IMR-90 (cell line): ENCODE data around the gene SYT3. TPM values are rescaled to one million over a fixed set of nuclear protein-coding genes. Genes with fewer than 3 reads are reported as not detected.

Experiments used
- ATAC-seq: fragments of 200-7000 bp; cut with Tn5 transposase; 2 replicates; pipeline ENCODE4 v1.9.1; 2020; ENCODE audit warnings: low read depth, mild to moderate bottlenecking, moderate library complexity
- BruUV-seq: library from RNA; stranded (reverse); fragments of 400-500 nt; replicated peaks from 2 replicates; lab custom pipeline; 2021; lab: Mats Ljungman, UMichigan
- CTCF ChIA-PET: fragments of 300-600 bp; formaldehyde crosslinking; extraction: SDS; loops from one replicate; lab custom pipeline; 2021; ENCODE audit warnings: antibody characterized with exemption; lab: Yijun Ruan, JAX
- POLR2A ChIA-PET: fragments of 300-600 bp; sonication (Branson Sonifier 250); formaldehyde crosslinking; loops from one replicate; lab custom pipeline; 2022; ENCODE audit warnings: antibody characterized with exemption; ENCODE audit not compliant: unreplicated experiment; lab: Charles Lee
- DNase-seq: peaks from one replicate; pipeline ENCODE4 v3.0.0; 2013
- H2AFZ ChIP-seq: replicated peaks from 2 replicates; pipeline ENCODE3; 2013; ENCODE audit warnings: low read length, mild to moderate bottlenecking; ENCODE audit not compliant: poor library complexity
- H2AK5ac ChIP-seq: 2 replicates; pipeline ENCODE4 v1.6.1; 2013; ENCODE audit warnings: low read depth, low read length, inconsistent platforms
- H2AK9ac ChIP-seq: replicated peaks from 2 replicates; pipeline ENCODE3; 2013; ENCODE audit warnings: mild to moderate bottlenecking, low read depth, low read length, moderate library complexity; ENCODE audit not compliant: poor library complexity
- H2BK120ac ChIP-seq: 2 replicates; pipeline ENCODE4 v1.6.1; 2013; ENCODE audit warnings: low read depth, low read length, inconsistent platforms
- H2BK15ac ChIP-seq: 3 replicates; pipeline ENCODE4 v1.6.1; 2013; ENCODE audit warnings: low read depth, low read length, inconsistent platforms
- H2BK20ac ChIP-seq: 2 replicates; pipeline ENCODE4 v1.6.1; 2013; ENCODE audit warnings: low read depth, mild to moderate bottlenecking, inconsistent platforms, low read length, moderate library complexity
- H2BK5ac ChIP-seq: 2 replicates; pipeline ENCODE4 v1.6.1; 2013; ENCODE audit warnings: mild to moderate bottlenecking, low read depth, low read length, inconsistent platforms; ENCODE audit not compliant: poor library complexity, severe bottlenecking
- H3K14ac ChIP-seq: replicated peaks from 2 replicates; pipeline ENCODE4 v1.6.1; 2013; ENCODE audit warnings: low read depth, low read length, inconsistent platforms
- H3K18ac ChIP-seq: 2 replicates; pipeline ENCODE4 v1.6.1; 2013; ENCODE audit warnings: low read depth, low read length, control low read depth
- H3K23ac ChIP-seq: 2 replicates; pipeline ENCODE4 v1.6.1; 2013; ENCODE audit warnings: low read depth, low read length, inconsistent platforms
- H3K27ac ChIP-seq: 2 replicates; pipeline ENCODE4 v1.5.1; 2013; ENCODE audit warnings: mild to moderate bottlenecking, control low read depth, low read length; ENCODE audit not compliant: insufficient read depth
- H3K27me3 ChIP-seq: 2 replicates; pipeline ENCODE4 v1.6.1; 2013; ENCODE audit warnings: low read length; ENCODE audit not compliant: control insufficient read depth, insufficient read depth
- H3K36me3 ChIP-seq: 2 replicates; pipeline ENCODE4 v1.6.1; 2013; ENCODE audit warnings: low read length, mixed read lengths; ENCODE audit not compliant: control insufficient read depth, insufficient read depth
- H3K4ac ChIP-seq: 2 replicates; pipeline ENCODE4 v1.6.1; 2013; ENCODE audit warnings: low read depth, low read length, inconsistent platforms
- H3K4me1 ChIP-seq: 2 replicates; pipeline ENCODE4 v1.6.1; 2013; ENCODE audit warnings: low read length, mixed read lengths; ENCODE audit not compliant: control insufficient read depth, insufficient read depth
- H3K4me2 ChIP-seq: 2 replicates; pipeline ENCODE4 v1.6.1; 2013; ENCODE audit warnings: low read depth, mild to moderate bottlenecking, control low read depth, low read length, moderate library complexity
- H3K4me3 ChIP-seq: 2 replicates; pipeline ENCODE4 v1.5.1; 2013; ENCODE audit warnings: low read depth, mild to moderate bottlenecking, control low read depth, low read length, moderate library complexity; ENCODE audit not compliant: insufficient read depth
- H3K56ac ChIP-seq: 2 replicates; pipeline ENCODE4 v1.6.1; 2013; ENCODE audit warnings: low read length, inconsistent platforms; ENCODE audit not compliant: insufficient read depth; ENCODE audit errors: extremely low read depth
- H3K79me1 ChIP-seq, 2 experiments: 2 replicates each; pipeline ENCODE4 v1.6.1; 2013; ENCODE audit warnings: low read length in 2 of 2, inconsistent platforms in 1 of 2, low read depth in 1 of 2
- H3K9ac ChIP-seq: 2 replicates; pipeline ENCODE4 v1.6.1; 2013; ENCODE audit warnings: low read depth, low read length, control low read depth
- H3K9me1 ChIP-seq: 2 replicates; pipeline ENCODE4 v1.6.1; 2013; ENCODE audit warnings: low read length, inconsistent platforms; ENCODE audit not compliant: insufficient read depth
- H3K9me3 ChIP-seq: 2 replicates; pipeline ENCODE4 v1.6.1; 2013; ENCODE audit warnings: low read length; ENCODE audit not compliant: control insufficient read depth, insufficient read depth
- H4K20me1 ChIP-seq: 2 replicates; pipeline ENCODE4 v1.6.1; 2013; ENCODE audit warnings: low read length, inconsistent platforms; ENCODE audit not compliant: insufficient read depth
- H4K5ac ChIP-seq: 2 replicates; pipeline ENCODE4 v1.6.1; 2013; ENCODE audit warnings: mild to moderate bottlenecking, low read depth, low read length, control low read depth
- H4K8ac ChIP-seq, 2 experiments: 2 replicates each; pipeline ENCODE4 v1.6.1; 2013; ENCODE audit warnings: low read depth in 2 of 2, low read length in 2 of 2, control low read depth in 1 of 2, inconsistent platforms in 1 of 2
- H4K91ac ChIP-seq: 2 replicates; pipeline ENCODE4 v1.6.1; 2013; ENCODE audit warnings: low read depth, low read length, inconsistent platforms; ENCODE audit not compliant: insufficient read depth
- BHLHE40 ChIP-seq: fragments of 150-350 bp; IDR thresholded peaks from 2 replicates; pipeline ENCODE4 v1.6.1; 2016; ENCODE audit warnings: mild to moderate bottlenecking, low read depth, low read length
- CEBPB ChIP-seq: IDR thresholded peaks from 2 replicates; pipeline ENCODE4 v1.6.1; 2012; ENCODE audit warnings: low read depth, low read length, improper control_type of control experiment
- CHD1 ChIP-seq: IDR thresholded peaks from 2 replicates; pipeline ENCODE4 v1.6.1; 2012; ENCODE audit warnings: low read depth, low read length, improper control_type of control experiment
- FOS ChIP-seq: fragments of 150-350 bp; IDR thresholded peaks from 2 replicates; pipeline ENCODE4 v1.6.1; 2016; ENCODE audit warnings: low read depth, low read length
- MAFK ChIP-seq: IDR thresholded peaks from 2 replicates; pipeline ENCODE4 v1.6.1; 2012; ENCODE audit warnings: low read depth, low read length, improper control_type of control experiment
- MAZ ChIP-seq: IDR thresholded peaks from 2 replicates; pipeline ENCODE4 v1.6.1; 2012; ENCODE audit warnings: low read depth, mild to moderate bottlenecking, low read length, improper control_type of control experiment, moderate library complexity, borderline replicate concordance
- MXI1 ChIP-seq: IDR thresholded peaks from 2 replicates; pipeline ENCODE4 v1.6.1; 2012; ENCODE audit warnings: low read depth, mild to moderate bottlenecking, low read length, moderate library complexity, borderline replicate concordance
- NFE2L2 ChIP-seq: fragments of 150-350 bp; IDR thresholded peaks from 2 replicates; pipeline ENCODE4 v1.6.1; 2016; ENCODE audit warnings: low read depth, mild to moderate bottlenecking, low read length
- POLR2A ChIP-seq: IDR thresholded peaks from 2 replicates; pipeline ENCODE4 v1.6.1; 2012; ENCODE audit warnings: mild to moderate bottlenecking, low read depth, low read length
- RAD21 ChIP-seq: IDR thresholded peaks from 2 replicates; pipeline ENCODE4 v1.6.1; 2012; ENCODE audit warnings: low read length, improper control_type of control experiment
- RCOR1 ChIP-seq: IDR thresholded peaks from 2 replicates; pipeline ENCODE4 v1.6.1; 2012; ENCODE audit warnings: mild to moderate bottlenecking, low read length, improper control_type of control experiment; ENCODE audit not compliant: insufficient replicate concordance
- RFX5 ChIP-seq: IDR thresholded peaks from 2 replicates; pipeline ENCODE4 v1.8.0; 2012; ENCODE audit warnings: low read depth, mild to moderate bottlenecking, low read length, moderate library complexity
- SMC3 ChIP-seq: fragments of 150-350 bp; IDR thresholded peaks from 2 replicates; pipeline ENCODE4 v1.6.1; 2016; ENCODE audit warnings: low read depth, mild to moderate bottlenecking, antibody characterized with exemption, low read length, moderate library complexity
- WGBS, 2 experiments: methylation state at CpG; one replicate each; pipeline versions ENCODE4 v1.1.5 to v1.1.7; 2013; ENCODE audit warnings: missing lambda C conversion rate in 2 of 2; ENCODE audit not compliant: insufficient read length in 1 of 2; ENCODE audit errors: extremely low coverage in 2 of 2; 5-methylcytosine and 5-hydroxymethylcytosine counted together
- dilution Hi-C: fragments of 300-500 bp; cut with HindIII; formaldehyde crosslinking; loops from one replicate; pipeline ENCODE4 v1.14.3; 2018; ENCODE audit warnings: low sequenced_read_pairs; ENCODE audit not compliant: unreplicated experiment
- in situ Hi-C: fragments of 300-500 bp; cut with MboI; formaldehyde crosslinking; loops from 3 replicates; pipeline ENCODE4 v1.14.3; 2019; ENCODE audit warnings: low sequenced_read_pairs, inconsistent platforms, mixed read lengths
- intact Hi-C: fragments of 100-400 bp; cut with micrococcal nuclease; formaldehyde crosslinking; loops from 2 replicates; pipeline ENCODE4 v1.10.0; 2022
- polyA plus RNA-seq, 3 experiments: library from polyadenylated mRNA; depleted of rRNA; stranded (reverse); fragments of >200 nt; gene quantifications; 2 replicates each; pipeline ENCODE4 v1.2.3, GENCODE V29; 2012; ENCODE audit warnings: low replicate concordance in 1 of 3
- total RNA-seq: library from RNA; depleted of rRNA; stranded (reverse); fragments of >200 nt; gene quantifications from 2 replicates; pipeline ENCODE4 v1.2.3, GENCODE V29; 2012
- TF ChIP-seq, protein P1 (sequence below): fragments of 150-350 bp; IDR thresholded peaks from 2 replicates; pipeline ENCODE4 v1.6.1; 2016; ENCODE audit warnings: low read depth, mild to moderate bottlenecking, low read length, moderate library complexity, borderline replicate concordance
- TF ChIP-seq, protein P2 (sequence below): fragments of 150-350 bp; IDR thresholded peaks from 2 replicates; pipeline ENCODE4 v1.6.1; 2017; ENCODE audit warnings: mild to moderate bottlenecking, antibody characterized with exemption, low read length, low read depth
- TF ChIP-seq, protein P3 (sequence below): conservative IDR thresholded peaks from 2 replicates; pipeline ENCODE4 v1.5.1; 2012; ENCODE audit warnings: mild to moderate bottlenecking, low read depth, low read length, improper control_type of control experiment

Gene SYT3
- total and polyA plus RNA-seq, 2 of the 4 experiments (the other 2 are of a cell fraction) = 0.05 TPM; not detected in 1

DNA sequence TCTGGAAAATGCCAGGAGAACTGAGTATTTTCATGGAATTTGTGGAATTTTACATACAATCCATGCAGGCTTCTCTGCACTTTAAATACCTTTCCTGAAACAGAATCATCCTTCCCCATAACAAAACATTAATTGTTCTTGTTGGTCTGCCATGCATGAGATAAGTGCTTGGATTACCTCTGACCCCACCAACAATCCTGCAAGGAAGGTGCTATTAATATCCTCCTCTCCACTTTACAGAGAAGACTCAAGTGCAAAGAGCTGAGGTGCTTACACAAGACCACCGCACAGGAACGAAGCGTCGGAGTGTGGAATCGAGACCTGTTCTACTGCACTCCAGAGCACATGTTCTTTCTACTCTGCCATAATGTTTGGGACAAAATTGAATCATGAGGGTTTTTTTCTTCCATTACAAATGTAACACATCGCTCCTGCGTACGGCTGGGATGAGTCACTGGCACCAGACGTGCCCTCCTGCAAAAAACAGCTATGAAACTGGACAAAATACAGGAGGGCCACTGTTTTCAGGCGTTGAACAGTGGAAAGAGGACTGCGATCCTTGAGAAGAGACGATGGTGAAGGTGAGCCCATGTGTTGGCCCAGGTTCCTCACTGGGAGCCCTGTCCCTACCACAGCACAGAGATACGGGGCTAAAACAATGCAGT lies 58.6 kb downstream of the SYT3 start:
- no peaks in the 10 kb centered on the region for H3K27me3 ChIP-seq
- dilution Hi-C loops (no loop called here), intact Hi-C loops (no loop called here), in situ Hi-C loops (no loop called here)
- no peak overlapping the region for H4K8ac ChIP-seq
- H3K4me2 ChIP-seq = no peak overlapping the region
- ATAC-seq (no peak), DNase-seq (no peak)
- ChIA-PET POLR2A (no interaction called here), CTCF (no interaction called here)
- no peak overlapping the region for H4K91ac ChIP-seq
- H3K9me1 ChIP-seq = no peaks in the 10 kb centered on the region
- H3K79me1 ChIP-seq = no peaks in the 10 kb centered on the region
- H3K27ac ChIP-seq = no peak overlapping the region
- H2AK5ac ChIP-seq = no peak overlapping the region
- no peak overlapping the region for H3K14ac ChIP-seq
- H2BK5ac ChIP-seq = no peak overlapping the region
- TF ChIP-seq FOS (no peak), BHLHE40 (no peak), POLR2A (no peak), SMC3 (no peak), RCOR1 (no peak), RAD21 (no peak), MAFK (no peak), MXI1 (no peak), NFE2L2 (no peak), RFX5 (no peak), CEBPB (no peak), MAZ (no peak), CHD1 (no peak)
- TF ChIP-seq, protein P1, sequence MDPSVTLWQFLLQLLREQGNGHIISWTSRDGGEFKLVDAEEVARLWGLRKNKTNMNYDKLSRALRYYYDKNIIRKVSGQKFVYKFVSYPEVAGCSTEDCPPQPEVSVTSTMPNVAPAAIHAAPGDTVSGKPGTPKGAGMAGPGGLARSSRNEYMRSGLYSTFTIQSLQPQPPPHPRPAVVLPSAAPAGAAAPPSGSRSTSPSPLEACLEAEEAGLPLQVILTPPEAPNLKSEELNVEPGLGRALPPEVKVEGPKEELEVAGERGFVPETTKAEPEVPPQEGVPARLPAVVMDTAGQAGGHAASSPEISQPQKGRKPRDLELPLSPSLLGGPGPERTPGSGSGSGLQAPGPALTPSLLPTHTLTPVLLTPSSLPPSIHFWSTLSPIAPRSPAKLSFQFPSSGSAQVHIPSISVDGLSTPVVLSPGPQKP = no peak
- TF ChIP-seq, protein P2, sequence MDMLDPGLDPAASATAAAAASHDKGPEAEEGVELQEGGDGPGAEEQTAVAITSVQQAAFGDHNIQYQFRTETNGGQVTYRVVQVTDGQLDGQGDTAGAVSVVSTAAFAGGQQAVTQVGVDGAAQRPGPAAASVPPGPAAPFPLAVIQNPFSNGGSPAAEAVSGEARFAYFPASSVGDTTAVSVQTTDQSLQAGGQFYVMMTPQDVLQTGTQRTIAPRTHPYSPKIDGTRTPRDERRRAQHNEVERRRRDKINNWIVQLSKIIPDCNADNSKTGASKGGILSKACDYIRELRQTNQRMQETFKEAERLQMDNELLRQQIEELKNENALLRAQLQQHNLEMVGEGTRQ = no peak
- TF ChIP-seq, protein P3, sequence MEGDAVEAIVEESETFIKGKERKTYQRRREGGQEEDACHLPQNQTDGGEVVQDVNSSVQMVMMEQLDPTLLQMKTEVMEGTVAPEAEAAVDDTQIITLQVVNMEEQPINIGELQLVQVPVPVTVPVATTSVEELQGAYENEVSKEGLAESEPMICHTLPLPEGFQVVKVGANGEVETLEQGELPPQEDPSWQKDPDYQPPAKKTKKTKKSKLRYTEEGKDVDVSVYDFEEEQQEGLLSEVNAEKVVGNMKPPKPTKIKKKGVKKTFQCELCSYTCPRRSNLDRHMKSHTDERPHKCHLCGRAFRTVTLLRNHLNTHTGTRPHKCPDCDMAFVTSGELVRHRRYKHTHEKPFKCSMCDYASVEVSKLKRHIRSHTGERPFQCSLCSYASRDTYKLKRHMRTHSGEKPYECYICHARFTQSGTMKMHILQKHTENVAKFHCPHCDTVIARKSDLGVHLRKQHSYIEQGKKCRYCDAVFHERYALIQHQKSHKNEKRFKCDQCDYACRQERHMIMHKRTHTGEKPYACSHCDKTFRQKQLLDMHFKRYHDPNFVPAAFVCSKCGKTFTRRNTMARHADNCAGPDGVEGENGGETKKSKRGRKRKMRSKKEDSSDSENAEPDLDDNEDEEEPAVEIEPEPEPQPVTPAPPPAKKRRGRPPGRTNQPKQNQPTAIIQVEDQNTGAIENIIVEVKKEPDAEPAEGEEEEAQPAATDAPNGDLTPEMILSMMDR = no peak
- H2BK15ac ChIP-seq = no peak overlapping the region
- no peaks in the 10 kb centered on the region for H3K36me3 ChIP-seq
- H3K18ac ChIP-seq = no peak overlapping the region
- no peaks in the 10 kb centered on the region for H3K9me3 ChIP-seq
- H4K5ac ChIP-seq = no peak overlapping the region
- no TSS peak for BruUV-seq
- no peak overlapping the region for H2AK9ac ChIP-seq
- no peaks in the 10 kb centered on the region for H4K20me1 ChIP-seq
- H3K9ac ChIP-seq = no peak overlapping the region
- H3K23ac ChIP-seq = no peak overlapping the region
- no peak overlapping the region for H3K4me3 ChIP-seq
- no peak overlapping the region for H2AFZ ChIP-seq
- no CpG with 5 or more reads among the region's 13 CpGs for WGBS, 2 experiments
- no peak overlapping the region for H2BK20ac ChIP-seq
- no peaks in the 10 kb centered on the region for H3K4me1 ChIP-seq
- no peak overlapping the region for H3K56ac ChIP-seq
- no peak overlapping the region for H3K4ac ChIP-seq
- H2BK120ac ChIP-seq = no peak overlapping the region
